ENCODE results near the gene COX14.
"Not testable (repeated sequence)": the region's sequence is repeated elsewhere in the genome, so short reads cannot be mapped to it uniquely, and the experiment has no call there.

- TF ChIP-seq, protein P1, sequence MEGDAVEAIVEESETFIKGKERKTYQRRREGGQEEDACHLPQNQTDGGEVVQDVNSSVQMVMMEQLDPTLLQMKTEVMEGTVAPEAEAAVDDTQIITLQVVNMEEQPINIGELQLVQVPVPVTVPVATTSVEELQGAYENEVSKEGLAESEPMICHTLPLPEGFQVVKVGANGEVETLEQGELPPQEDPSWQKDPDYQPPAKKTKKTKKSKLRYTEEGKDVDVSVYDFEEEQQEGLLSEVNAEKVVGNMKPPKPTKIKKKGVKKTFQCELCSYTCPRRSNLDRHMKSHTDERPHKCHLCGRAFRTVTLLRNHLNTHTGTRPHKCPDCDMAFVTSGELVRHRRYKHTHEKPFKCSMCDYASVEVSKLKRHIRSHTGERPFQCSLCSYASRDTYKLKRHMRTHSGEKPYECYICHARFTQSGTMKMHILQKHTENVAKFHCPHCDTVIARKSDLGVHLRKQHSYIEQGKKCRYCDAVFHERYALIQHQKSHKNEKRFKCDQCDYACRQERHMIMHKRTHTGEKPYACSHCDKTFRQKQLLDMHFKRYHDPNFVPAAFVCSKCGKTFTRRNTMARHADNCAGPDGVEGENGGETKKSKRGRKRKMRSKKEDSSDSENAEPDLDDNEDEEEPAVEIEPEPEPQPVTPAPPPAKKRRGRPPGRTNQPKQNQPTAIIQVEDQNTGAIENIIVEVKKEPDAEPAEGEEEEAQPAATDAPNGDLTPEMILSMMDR (IDR thresholded peaks at IDR 0.05; ENCODE audit: low read depth, low read length) = not testable (repeated sequence)
- not testable (repeated sequence) for TF ChIP-seq EZH2phosphoT487 (IDR thresholded peaks at IDR 0.05; ENCODE audit: low read depth)
Measured at GRCh38 chr12:50084409-50084774, 27.6 kb upstream of the COX14 start.

All from OCI-LY3 (cell line).